T-cell (primary cell): ENCODE measurements around the gene MYO18B. TPM values are rescaled to one million over a fixed set of nuclear protein-coding genes. Genes with fewer than 3 reads are reported as not detected.

Experiments
- ATAC-seq, 4 experiments: fragments of 200-7000 bp in 3 of 4; fragments of 150-1000 bp in 1 of 4; cut with Tn5 transposase; replicated peaks in 1 of 4; 1 replicate in 3 of 4; 2 replicates in 1 of 4; pipeline ENCODE4 v1.10.0; 2021; ENCODE audit warnings: moderate library complexity in 3 of 4, mild to moderate bottlenecking in 2 of 4, moderate number of reproducible peaks in 1 of 4
- CTCF ChIA-PET, 2 donors: fragments of 300-600 bp; sonication (Branson Sonifier 250); formaldehyde crosslinking; loops; one replicate each; lab custom pipeline; 2022; ENCODE audit warnings: antibody characterized with exemption in 2 of 2; lab: Charles Lee
- POLR2A ChIA-PET, 2 donors: fragments of 300-600 bp; sonication (Branson Sonifier 250); formaldehyde crosslinking; loops; one replicate each; lab custom pipeline; 2022; ENCODE audit warnings: antibody characterized with exemption in 2 of 2; lab: Charles Lee
- DNase-seq, 35 experiments: peaks; one replicate each; pipeline versions ENCODE4 v3.0.0 to v3.0.0-alpha.2; 2013 to 2023
- H3K27ac ChIP-seq: one replicate; pipeline ENCODE4 v1.5.1; 2013; ENCODE audit warnings: low read length
- H3K27me3 ChIP-seq, 2 experiments: replicated peaks in 1 of 2; 1 replicate in 1 of 2; 2 replicates in 1 of 2; pipeline versions ENCODE4 v1.6.1 to v1.7.0; 2013; ENCODE audit warnings: low read length in 1 of 2, mixed read lengths in 1 of 2; ENCODE audit not compliant: control insufficient read depth in 2 of 2, insufficient read depth in 2 of 2; ENCODE audit errors: extremely low read depth in 1 of 2
- H3K36me3 ChIP-seq, 2 donors: 1 replicate in 1 of 2; 2 replicates in 1 of 2; pipeline versions ENCODE4 v1.6.1 to v1.7.0; 2013; ENCODE audit warnings: low read length in 1 of 2; ENCODE audit not compliant: control insufficient read depth in 2 of 2, insufficient read depth in 1 of 2; ENCODE audit errors: extremely low read depth in 1 of 2
- H3K4me1 ChIP-seq, 2 experiments: 1 replicate in 1 of 2; 2 replicates in 1 of 2; pipeline versions ENCODE4 v1.6.1 to v1.7.0; 2013; ENCODE audit warnings: low read length in 2 of 2, mixed read lengths in 1 of 2; ENCODE audit not compliant: insufficient read depth in 2 of 2, control insufficient read depth in 1 of 2; ENCODE audit errors: extremely low read depth in 1 of 2
- H3K4me3 ChIP-seq, 2 donors: 1 replicate in 1 of 2; 2 replicates in 1 of 2; pipeline versions ENCODE4 v1.5.1 to v1.7.0; 2013; ENCODE audit warnings: mild to moderate bottlenecking in 2 of 2, low read length in 1 of 2, moderate library complexity in 1 of 2; ENCODE audit not compliant: control insufficient read depth in 1 of 2; ENCODE audit errors: extremely low read depth in 1 of 2
- H3K9me3 ChIP-seq: 2 replicates; pipeline ENCODE4 v1.7.0; 2013
- H3K27ac Mint-ChIP-seq, 2 donors: one replicate each; pipeline ENCODE4 v1.8.0; 2020 to 2021; ENCODE audit warnings: mild to moderate bottlenecking in 2 of 2, mixed read lengths in 2 of 2
- H3K27me3 Mint-ChIP-seq, 2 donors: one replicate each; pipeline ENCODE4 v1.8.0; 2021 to 2022; ENCODE audit warnings: mixed read lengths in 2 of 2
- H3K36me3 Mint-ChIP-seq: one replicate; pipeline ENCODE4 v1.8.0; 2021; ENCODE audit warnings: mixed read lengths
- H3K4me1 Mint-ChIP-seq, 3 donors: one replicate each; pipeline ENCODE4 v1.8.0; 2020 to 2022; ENCODE audit warnings: mixed read lengths in 3 of 3, mild to moderate bottlenecking in 1 of 3
- H3K4me3 Mint-ChIP-seq, 3 donors: one replicate each; pipeline ENCODE4 v1.8.0; 2020 to 2022; ENCODE audit warnings: mild to moderate bottlenecking in 3 of 3, mixed read lengths in 3 of 3, moderate library complexity in 3 of 3
- H3K9me3 Mint-ChIP-seq, 3 donors: one replicate each; pipeline ENCODE4 v1.8.0; 2020 to 2022; ENCODE audit warnings: mixed read lengths in 3 of 3
- WGBS: methylation state at CpG from one replicate; pipeline ENCODE4 v1.1.5; 2013; ENCODE audit warnings: missing lambda C conversion rate; ENCODE audit not compliant: insufficient coverage; 5-methylcytosine and 5-hydroxymethylcytosine counted together
- total RNA-seq, 35 experiments: library from RNA in 6 of 35; stranded (reverse) in 6 of 35; fragments of 120-200 nt in 1 of 35; gene quantifications; one replicate each; pipeline versions ENCODE4 v1.2.1 to v1.2.4 and lab custom pipeline; 2013 to 2026

Gene MYO18B
- total RNA-seq, 5 donors from 2014 or later (not counting 1 experiment from before 2014, with no cell fraction given) = 0.18 to 0.70 (median 0.26) TPM; not detected in 1

DNA sequence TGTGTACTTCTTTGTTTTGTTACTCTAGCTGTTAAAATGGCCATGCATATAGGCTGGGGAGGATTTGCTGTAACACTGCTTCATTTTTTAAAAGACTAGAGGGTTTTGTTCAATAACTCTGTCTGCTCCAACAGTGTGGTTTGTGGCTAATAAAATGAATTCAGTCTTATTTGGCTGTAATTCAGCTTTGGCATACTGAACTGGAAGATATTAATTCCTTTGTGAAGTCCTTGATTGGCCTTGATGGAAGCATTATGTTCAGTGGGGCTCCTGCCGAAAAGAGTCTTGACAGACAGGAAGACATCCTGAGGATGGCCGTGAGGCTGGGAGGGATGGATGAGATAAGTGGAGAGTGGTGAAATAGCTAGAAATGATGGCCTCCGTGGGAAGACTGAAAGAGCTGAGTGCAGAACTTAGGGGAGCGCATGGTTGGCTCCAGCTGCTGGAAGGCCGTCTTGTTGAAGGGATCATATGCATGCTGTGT is 44.8 kb upstream of the MYO18B start:
- no peak overlapping the region for H3K4me3 Mint-ChIP-seq
- H3K36me3 Mint-ChIP-seq = peaks cover 12% of the 10 kb centered on the region
- DNase-seq (no peak), ATAC-seq (no peak)
- ChIA-PET POLR2A (no interaction called here), CTCF (no interaction called here)
- no peaks in the 10 kb centered on the region for H3K4me1 Mint-ChIP-seq
- Histone ChIP-seq H3K27ac (no peak overlapping the region), H3K36me3 (peaks cover 0 to 2% of the 10 kb centered on the region in 2 donors), H3K4me1 (no peaks in the 10 kb centered on the region), H3K9me3 (no peaks in the 10 kb centered on the region), H3K4me3 (no peak overlapping the region), H3K27me3 (no peaks in the 10 kb centered on the region)
- H3K9me3 Mint-ChIP-seq = no peaks in the 10 kb centered on the region
- WGBS = 90% methylated on average over 4 of the region's 5 CpGs
- H3K27ac Mint-ChIP-seq = no peak overlapping the region
- no peaks in the 10 kb centered on the region for H3K27me3 Mint-ChIP-seq

DNA sequence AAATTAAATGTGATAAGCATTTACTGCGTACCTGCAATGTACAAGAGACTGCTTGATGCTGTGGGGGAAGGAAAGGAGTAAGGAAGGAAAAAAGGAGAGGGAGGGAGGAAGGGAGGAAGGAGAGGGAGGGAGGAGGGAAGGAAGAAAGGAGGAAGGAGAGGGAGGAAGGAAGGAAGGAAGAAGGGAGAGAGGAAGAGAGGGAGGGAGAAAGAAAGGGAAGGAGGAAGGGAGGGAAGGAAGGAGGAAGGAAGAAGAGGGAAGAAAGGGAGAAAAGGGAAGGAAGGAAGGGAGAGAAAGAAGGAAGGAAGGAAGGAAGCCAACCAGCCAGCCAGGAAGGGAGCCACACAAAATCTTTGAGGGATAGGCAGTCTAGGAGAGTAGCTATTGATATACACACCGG is 44.0 kb upstream of the MYO18B start:
- no peaks in the 10 kb centered on the region for H3K9me3 ChIP-seq
- DNase-seq (no peak), ATAC-seq (no peak)
- peaks cover 5% of the 10 kb centered on the region for H3K36me3 Mint-ChIP-seq
- H3K27me3 Mint-ChIP-seq = no peaks in the 10 kb centered on the region
- ChIA-PET CTCF (no interaction called here), POLR2A (no interaction called here)
- peaks cover 0 to under 1% of the 10 kb centered on the region in 2 experiments for H3K4me1 ChIP-seq
- peaks cover 0 to 4% (median 4%) of the 10 kb centered on the region in 3 donors for H3K4me1 Mint-ChIP-seq
- 100% methylated on average over 2 of the region's 2 CpGs for WGBS
- no peak overlapping the region for H3K4me3 ChIP-seq
- H3K4me3 Mint-ChIP-seq = no peak overlapping the region
- no peak overlapping the region for H3K27ac Mint-ChIP-seq
- peaks cover 0 to 2% of the 10 kb centered on the region in 2 donors for H3K36me3 ChIP-seq
- H3K27me3 ChIP-seq = no peaks in the 10 kb centered on the region
- H3K27ac ChIP-seq = no peak overlapping the region
- no peaks in the 10 kb centered on the region for H3K9me3 Mint-ChIP-seq

DNA sequence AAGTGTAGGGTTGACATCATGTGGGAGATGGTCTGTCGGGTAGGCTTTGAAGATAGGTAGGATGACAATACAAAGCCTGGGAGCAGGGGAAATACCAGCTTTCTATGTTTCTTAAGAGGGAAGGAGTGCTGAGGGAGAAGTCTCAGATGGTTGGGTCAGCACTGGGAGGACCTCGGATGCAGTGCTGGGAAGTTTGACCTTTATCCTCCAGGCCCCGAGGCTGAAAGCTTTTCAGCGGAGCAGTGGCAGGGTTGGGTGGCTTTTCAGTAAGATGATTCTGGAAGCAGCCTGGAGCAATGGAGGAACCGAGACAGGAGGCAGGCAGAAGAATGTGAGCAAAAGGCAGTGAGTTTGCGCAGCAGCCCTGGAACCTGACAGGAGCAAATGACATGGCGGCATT is 43.5 kb upstream of the MYO18B start:
- no peaks in the 10 kb centered on the region for H3K27me3 ChIP-seq
- POLR2A ChIA-PET = no interaction called here
- WGBS = 94% methylated on average over 7 of the region's 7 CpGs
- no peak for ATAC-seq
- H3K36me3 Mint-ChIP-seq = peaks cover 5% of the 10 kb centered on the region
- H3K4me3 Mint-ChIP-seq = no peak overlapping the region
- peaks cover 0 to 2% of the 10 kb centered on the region in 2 experiments for H3K4me1 ChIP-seq
- H3K27ac ChIP-seq = no peak overlapping the region
- no peak for DNase-seq
- no peaks in the 10 kb centered on the region for H3K9me3 Mint-ChIP-seq
- peaks cover 0 to 2% of the 10 kb centered on the region in 2 donors for H3K36me3 ChIP-seq
- no peaks in the 10 kb centered on the region for H3K9me3 ChIP-seq
- H3K4me3 ChIP-seq = no peak overlapping the region
- no peaks in the 10 kb centered on the region for H3K27me3 Mint-ChIP-seq
- CTCF ChIA-PET = no interaction called here
- no peak overlapping the region for H3K27ac Mint-ChIP-seq
- peaks cover 0 to 8% (median 7%) of the 10 kb centered on the region in 3 donors for H3K4me1 Mint-ChIP-seq

DNA sequence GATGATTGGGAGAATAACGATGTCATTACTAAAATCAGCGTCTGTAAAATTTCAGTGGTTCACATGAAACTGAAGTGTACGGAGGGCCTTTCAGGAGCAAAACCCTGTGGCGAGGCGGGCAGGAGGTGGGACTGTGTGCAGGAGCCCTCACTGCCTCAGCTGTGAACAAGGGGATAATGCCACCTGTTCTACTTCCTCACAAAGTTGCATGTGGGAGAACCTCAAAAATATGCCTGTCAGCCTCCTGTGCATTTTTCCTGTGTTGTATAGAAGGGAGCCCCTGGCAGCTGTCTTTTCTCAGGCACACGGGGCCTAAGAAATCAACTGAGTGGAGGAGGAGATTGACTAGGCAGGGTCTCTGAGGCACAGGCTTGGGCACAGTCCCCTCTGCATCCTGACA is 43.0 kb upstream of the MYO18B start:
- 57% methylated on average over 3 of the region's 6 CpGs for WGBS
- no peak for ATAC-seq
- H3K27me3 ChIP-seq = no peaks in the 10 kb centered on the region
- H3K4me1 ChIP-seq = peaks cover 0 to 2% of the 10 kb centered on the region in 2 experiments
- no peak overlapping the region for H3K27ac ChIP-seq
- Mint-ChIP-seq H3K4me1 (peaks cover 0 to 8% (median 7%) of the 10 kb centered on the region in 3 donors), H3K27me3 (no peaks in the 10 kb centered on the region), H3K4me3 (no peak overlapping the region), H3K27ac (no peak overlapping the region), H3K36me3 (peaks cover 5% of the 10 kb centered on the region), H3K9me3 (no peaks in the 10 kb centered on the region)
- DNase-seq = no peak
- POLR2A ChIA-PET = no interaction called here
- H3K36me3 ChIP-seq = peaks cover 0 to 2% of the 10 kb centered on the region in 2 donors
- no peaks in the 10 kb centered on the region for H3K9me3 ChIP-seq
- CTCF ChIA-PET = no interaction called here
- no peak overlapping the region for H3K4me3 ChIP-seq

DNA sequence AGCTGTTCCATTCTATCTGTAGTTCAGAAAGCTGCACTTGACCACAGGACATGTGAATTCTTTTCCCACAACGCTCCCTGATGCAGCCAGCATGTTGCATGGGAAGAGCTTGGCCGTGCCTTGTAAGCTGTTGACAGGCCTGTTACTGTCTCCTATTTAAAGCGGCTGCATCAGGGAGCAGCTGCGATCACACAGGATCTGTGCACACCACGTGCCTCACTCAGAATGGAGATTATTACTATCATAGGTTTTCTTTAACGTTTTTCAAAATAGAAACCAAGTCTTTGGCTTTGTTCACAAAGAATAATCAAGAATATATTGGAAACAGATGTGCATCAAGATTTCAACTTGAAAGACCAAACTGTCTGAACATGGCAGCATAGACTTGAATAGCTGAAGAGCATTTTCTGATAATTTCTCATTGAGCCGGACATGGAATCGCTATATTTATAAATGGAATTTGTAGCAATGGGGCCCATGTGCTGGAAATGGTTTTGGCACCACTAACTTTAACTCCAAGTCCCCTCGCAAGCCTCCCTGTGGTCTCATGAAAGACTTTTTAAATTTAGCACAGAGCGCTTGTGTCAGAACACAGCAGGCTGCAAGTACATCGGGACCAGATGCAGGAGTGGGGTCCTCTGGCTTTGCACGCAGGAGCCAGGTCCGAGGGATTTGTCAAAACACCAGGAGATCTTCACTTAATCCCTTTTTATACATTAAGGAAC is 40.8 kb upstream of the MYO18B start:
- Histone ChIP-seq H3K9me3 (no peaks in the 10 kb centered on the region), H3K4me1 (peaks cover 0 to 2% of the 10 kb centered on the region in 2 experiments), H3K4me3 (no peak overlapping the region), H3K36me3 (no peaks in the 10 kb centered on the region), H3K27ac (no peak overlapping the region), H3K27me3 (no peaks in the 10 kb centered on the region)
- peaks cover 0 to 8% (median 7%) of the 10 kb centered on the region in 3 donors for H3K4me1 Mint-ChIP-seq
- no peak overlapping the region for H3K27ac Mint-ChIP-seq
- ATAC-seq (no peak), DNase-seq (no peak)
- no peaks in the 10 kb centered on the region for H3K27me3 Mint-ChIP-seq
- peaks cover 5% of the 10 kb centered on the region for H3K36me3 Mint-ChIP-seq
- H3K9me3 Mint-ChIP-seq = no peaks in the 10 kb centered on the region
- CTCF ChIA-PET = no interaction called here
- POLR2A ChIA-PET = no interaction called here
- H3K4me3 Mint-ChIP-seq = no peak overlapping the region
- 78% methylated on average over 8 of the region's 13 CpGs for WGBS

DNA sequence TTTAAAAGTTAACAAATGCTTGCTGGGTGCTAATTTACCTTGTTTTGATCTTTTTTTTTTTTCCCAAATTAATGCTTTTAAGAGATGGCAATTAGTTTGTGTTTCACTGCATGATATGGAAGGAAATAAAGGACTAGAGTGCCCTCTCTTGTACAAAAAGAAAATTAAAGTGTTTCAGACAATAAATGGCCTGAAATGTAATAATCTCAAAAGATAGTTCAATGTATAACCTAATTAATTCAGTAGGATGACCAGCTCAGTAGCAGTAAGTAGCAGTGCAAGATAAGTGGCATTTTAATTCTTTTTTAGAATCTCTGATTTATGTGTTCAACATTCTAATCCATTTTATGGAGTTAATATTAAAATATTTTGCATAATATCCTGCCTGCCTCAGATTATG is 39.9 kb upstream of the MYO18B start:
- no peak overlapping the region for H3K4me3 Mint-ChIP-seq
- peaks cover 0 to 8% (median 7%) of the 10 kb centered on the region in 3 donors for H3K4me1 Mint-ChIP-seq
- no peak for ATAC-seq

More for the DNA sequence above, 39.9 kb upstream of the MYO18B start:
- POLR2A ChIA-PET = interaction anchor here in 1 of 2 donors (0.5 kb wide), 1 partner anchor 24 kb away, joined by 3 read pairs; no protein-coding TSS in a partner anchor
- Histone ChIP-seq H3K27ac (no peak overlapping the region), H3K36me3 (no peaks in the 10 kb centered on the region), H3K4me3 (no peak overlapping the region), H3K27me3 (no peaks in the 10 kb centered on the region), H3K4me1 (peaks cover 0 to 2% of the 10 kb centered on the region in 2 experiments), H3K9me3 (no peaks in the 10 kb centered on the region)
- Mint-ChIP-seq H3K27me3 (no peaks in the 10 kb centered on the region), H3K9me3 (no peaks in the 10 kb centered on the region), H3K27ac (no peak overlapping the region), H3K36me3 (peaks cover 5% of the 10 kb centered on the region)
- CTCF ChIA-PET = no interaction called here
- DNase-seq = peak in 1 of 35 experiments; percentile 14
